ENCODE data around the gene SRPRB.
"Not testable (repeated sequence)": the region's sequence is repeated elsewhere in the genome, so short reads cannot be mapped to it uniquely, and the experiment has no call there.

SRPRB gene

DNA sequence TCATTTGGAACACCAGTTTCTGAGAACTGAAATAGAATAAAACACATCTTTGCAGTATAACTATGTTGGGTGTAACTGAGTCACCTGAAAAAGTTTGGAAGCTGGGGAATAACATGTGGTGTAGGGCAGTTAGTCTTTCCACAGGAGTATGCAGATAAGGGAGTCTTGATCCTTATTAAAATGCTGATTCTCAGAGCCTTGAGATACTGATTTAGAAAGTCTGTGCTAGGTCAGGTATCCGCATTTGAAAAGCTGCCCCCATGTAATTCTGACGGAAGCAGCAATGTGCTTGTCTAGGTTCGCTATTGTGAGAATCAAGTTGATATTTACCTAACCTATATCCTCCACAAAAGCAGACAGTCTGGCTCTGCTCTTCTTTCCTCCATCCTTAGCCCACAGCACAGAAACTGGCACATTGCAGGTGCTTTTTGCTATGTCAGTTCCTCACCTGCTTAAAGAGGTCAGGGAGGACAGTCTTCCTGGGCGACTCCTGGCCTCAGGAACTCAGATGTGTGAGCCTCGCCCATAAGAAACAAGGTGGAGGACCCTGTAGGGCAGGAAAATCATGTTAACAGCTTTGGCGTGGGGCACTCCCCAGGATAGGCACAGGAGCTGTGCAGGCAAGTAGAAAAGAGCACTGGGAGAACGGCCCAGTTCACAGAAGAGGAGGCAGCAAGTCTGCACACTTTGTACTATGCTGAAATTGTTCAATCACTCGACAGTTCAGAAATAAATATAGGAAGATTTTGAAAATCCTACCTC, 27.6 kb upstream of the SRPRB start:
- no peak for DNase-seq (ENCODE audit: low read depth in 1 of 2, low spot score in 1 of 2)

DNA sequence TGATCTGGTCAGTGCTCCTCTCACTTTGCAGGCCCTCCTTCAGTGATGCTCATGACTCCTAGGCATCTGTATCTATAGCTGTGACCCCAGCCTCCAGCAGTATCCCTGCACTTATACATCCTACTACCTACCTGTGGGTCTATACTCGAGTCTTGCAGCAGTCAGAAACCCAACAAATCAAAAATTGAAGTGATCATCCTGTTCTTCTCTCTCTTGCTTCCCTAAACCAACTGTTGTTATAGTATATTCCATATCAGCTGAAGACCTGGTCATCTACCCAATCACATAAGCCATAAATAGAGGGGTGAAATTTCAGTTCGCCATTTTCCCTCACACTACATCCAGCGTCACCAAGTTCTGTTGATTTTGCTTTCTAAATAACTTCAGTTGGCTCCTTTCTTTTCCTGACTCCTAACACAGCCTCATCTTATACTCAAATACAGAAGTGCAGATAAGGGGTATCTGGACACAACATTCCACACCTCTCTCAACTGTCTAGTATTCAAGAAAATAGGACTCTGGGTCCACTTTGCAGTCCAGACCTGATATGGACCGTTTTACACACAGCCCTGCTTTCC, 25.9 kb upstream of the SRPRB start:
- DNase-seq (ENCODE audit: low read depth in 1 of 2, low spot score in 1 of 2), result no peak

- not testable (repeated sequence) for DNase-seq (ENCODE audit: low read depth in 1 of 2, low spot score in 1 of 2)
These were observed 24.9 kb upstream of the SRPRB start for GRCh38 chr3:133780756-133781155.

DNA sequence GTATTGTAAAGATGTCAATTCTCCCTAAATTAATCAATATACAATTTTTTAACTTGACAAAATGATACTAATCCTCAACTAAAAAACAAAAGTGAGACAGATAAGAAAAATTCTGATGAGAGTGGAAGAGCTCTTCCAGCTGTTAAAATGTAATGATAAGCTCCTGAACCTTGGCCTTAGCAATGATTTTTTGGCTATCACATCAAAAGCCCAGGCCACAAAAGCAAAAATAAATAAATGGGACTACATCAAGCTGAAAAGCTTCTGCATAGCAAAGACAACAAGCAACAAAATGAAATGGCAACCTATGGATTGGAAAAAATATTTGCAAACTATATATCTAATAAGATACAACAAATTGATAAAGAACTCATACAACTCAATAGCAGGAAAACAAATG, 24.0 kb upstream of the SRPRB start:
- DNase-seq (ENCODE audit: low read depth in 1 of 2, low spot score in 1 of 2), result no peak

DNA sequence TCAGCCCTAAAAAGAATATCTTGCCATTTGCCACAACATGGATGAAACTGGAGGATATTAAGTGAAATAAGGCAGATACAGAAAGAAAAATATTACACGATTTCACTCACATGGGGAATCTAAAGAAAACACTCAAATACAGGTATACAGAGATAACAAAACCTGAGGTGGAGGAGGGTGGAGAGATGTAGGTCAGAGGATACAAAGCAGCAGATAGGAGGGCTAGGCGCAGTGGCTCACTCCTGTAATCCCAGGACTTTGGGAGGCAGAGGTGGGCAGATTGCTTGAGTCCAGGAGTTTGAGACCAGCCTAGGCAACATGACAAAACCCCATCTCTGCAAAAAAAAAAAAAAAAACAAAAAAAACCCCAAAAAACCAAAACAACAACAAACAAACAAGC, 23.2 kb upstream of the SRPRB start:
- DNase-seq (ENCODE audit: low read depth in 1 of 2, low spot score in 1 of 2), result no peak

DNA sequence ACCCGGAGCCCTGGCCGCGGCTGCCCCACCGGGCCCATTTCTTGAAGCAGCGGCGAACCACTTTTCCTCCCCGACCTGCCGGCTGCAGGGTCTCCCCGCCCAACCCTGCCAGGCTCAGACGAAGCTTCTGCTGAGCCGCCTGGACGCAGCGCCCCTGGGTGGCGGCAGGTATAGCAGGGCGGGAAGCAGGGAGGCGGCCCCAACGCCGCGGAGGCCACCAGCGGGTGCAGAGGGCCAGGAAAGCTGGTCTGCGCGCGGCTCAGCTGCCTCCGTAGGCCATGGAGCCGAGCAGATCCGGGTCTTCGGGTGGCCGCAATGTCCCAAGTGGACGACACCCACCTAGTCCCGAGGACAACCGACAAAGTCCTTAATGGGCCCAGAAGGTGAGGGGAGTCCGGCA, 21.9 kb upstream of the SRPRB start:
- no peak for DNase-seq (ENCODE audit: low read depth in 1 of 2, low spot score in 1 of 2)

GRCh38 chr3:133788024-133788423, 17.6 kb upstream of the SRPRB start:
- DNase-seq (ENCODE audit: low read depth in 1 of 2, low spot score in 1 of 2), result no peak

DNA sequence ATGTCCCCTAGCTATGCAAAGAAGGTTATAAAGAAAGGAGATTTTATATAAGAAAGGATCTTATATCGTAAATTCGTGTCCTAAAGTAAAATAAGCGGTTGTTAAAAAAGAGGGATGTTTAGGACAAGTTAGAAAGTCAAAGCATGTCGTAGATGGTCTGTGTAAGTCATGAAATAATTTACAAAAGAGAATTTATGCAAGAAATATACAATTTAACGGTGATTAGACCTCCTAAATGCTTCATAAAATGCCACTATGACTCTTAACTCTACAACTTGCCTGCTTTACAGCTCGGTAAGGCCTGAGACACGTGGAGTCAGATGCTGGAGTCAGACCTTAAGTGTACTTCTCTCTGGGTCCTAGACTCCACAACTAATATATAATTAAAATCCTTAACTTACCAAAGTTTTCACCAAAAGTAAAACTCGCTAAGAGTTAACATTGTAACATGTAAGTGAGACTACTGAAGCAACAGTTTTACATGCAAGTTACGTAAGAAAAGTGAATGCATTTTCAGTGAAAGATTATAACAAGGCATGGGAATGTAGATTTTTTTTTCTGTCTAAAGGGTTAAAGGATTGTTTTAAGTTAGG, 13.3 kb upstream of the SRPRB start:
- DNase-seq (ENCODE audit: low read depth in 1 of 2, low spot score in 1 of 2), result no peak

GRCh38 chr3:133797396-133798105, 8.1 kb upstream of the SRPRB start:
- no peak for DNase-seq (ENCODE audit: low read depth in 1 of 2, low spot score in 1 of 2)

- no peak for DNase-seq (ENCODE audit: low read depth in 1 of 2, low spot score in 1 of 2)
These were observed 5.6 kb upstream of the SRPRB start for GRCh38 chr3:133799794-133800585.

- no peak for DNase-seq (ENCODE audit: low read depth in 1 of 2, low spot score in 1 of 2)
These were observed 2.1 kb upstream of the SRPRB start for GRCh38 chr3:133803469-133803868.

- no peak for DNase-seq (ENCODE audit: low read depth in 1 of 2, low spot score in 1 of 2)
These were observed 719 bp upstream of the SRPRB start for GRCh38 chr3:133804896-133805295.

GRCh38 chr3:133805384-133805701, 272 bp upstream of the SRPRB start:
- no peak for DNase-seq (ENCODE audit: low read depth in 1 of 2, low spot score in 1 of 2)

DNA sequence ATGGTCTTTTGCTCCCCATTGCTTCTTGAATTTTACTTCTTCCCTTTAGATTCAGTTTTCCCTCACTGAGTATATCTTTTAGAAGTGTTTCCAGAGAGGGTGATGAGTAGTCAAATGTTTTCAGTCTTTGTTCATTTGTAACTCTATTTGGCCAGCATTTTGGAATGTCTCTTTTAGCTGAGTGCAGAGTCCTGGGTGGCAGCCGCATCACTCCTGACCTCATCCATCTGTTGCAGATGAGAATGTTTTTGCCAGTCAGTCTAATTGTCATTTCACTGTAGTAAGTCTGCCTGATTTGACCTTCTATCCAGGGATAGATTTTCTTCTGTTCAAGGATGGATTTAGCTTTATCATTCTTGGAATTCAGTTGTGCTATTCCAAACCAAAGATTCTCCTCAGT, 7.3 kb downstream of the SRPRB start:
- DNase-seq (ENCODE audit: low read depth in 1 of 2, low spot score in 1 of 2), result no peak

DNA sequence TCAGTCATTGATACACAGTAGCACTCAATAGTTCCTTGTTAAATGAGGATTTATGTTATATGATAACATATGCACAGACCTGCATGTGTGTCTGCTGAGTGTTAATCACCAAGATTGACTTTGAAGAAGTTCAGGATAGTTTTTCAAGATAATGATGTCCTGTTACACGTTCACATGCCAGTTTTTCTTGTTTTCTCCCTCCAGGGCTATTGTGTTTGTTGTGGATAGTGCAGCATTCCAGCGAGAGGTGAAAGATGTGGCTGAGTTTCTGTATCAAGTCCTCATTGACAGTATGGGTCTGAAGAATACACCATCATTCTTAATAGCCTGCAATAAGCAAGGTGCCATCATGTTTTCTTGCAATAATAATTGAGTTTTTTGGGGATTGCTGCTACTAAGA, 9.8 kb downstream of the SRPRB start:
- no peak for DNase-seq (ENCODE audit: low read depth in 1 of 2, low spot score in 1 of 2)

GRCh38 chr3:133820129-133820528, 14.5 kb downstream of the SRPRB start:
- no peak for DNase-seq (ENCODE audit: low read depth in 1 of 2, low spot score in 1 of 2)

GRCh38 chr3:133820889-133821675, 15.5 kb downstream of the SRPRB start:
- no peak for DNase-seq (ENCODE audit: low read depth in 1 of 2, low spot score in 1 of 2)

GRCh38 chr3:133821767-133822638, 16.4 kb downstream of the SRPRB start:
- DNase-seq (ENCODE audit: low read depth in 1 of 2, low spot score in 1 of 2), result no peak

DNA sequence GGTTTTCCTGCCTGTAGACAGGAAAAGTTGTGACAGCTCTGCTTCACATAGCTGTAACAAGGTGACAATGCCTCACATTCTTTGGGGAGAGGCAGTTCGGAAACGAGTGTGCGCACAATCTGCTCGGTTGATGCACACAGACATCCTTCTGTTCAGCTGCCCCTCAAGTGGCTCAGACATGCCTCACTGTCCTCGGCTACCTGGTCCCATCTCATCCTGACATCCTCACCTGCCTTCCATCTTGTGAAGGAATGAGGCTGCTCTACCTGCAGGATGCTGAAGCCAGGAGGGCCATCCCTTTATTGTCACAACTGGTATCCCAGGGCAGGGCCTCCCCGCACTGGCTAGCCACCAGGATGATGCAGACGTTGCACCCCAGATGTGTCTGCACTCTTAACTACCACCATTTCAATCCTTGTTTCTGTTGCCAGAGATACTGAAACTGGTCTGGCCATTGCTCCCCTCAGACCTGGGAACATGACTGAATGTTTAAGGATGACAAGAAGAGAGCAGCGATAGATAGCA, 19.4 kb downstream of the SRPRB start:
- DNase-seq (ENCODE audit: low read depth in 1 of 2, low spot score in 1 of 2), result no peak
